GM10266 (cell line): Measurements from ENCODE around the gene CNRIP1.
"Not testable (repeated sequence)": the region's sequence is repeated elsewhere in the genome, so short reads cannot be mapped to it uniquely, and the experiment has no call there.

Experiments
- DNase-seq: peaks from one replicate; pipeline ENCODE4 v3.0.0; 2012; ENCODE audit errors: extremely low spot score
- TF ChIP-seq, protein P1 (sequence below): IDR thresholded peaks from 2 replicates; pipeline ENCODE4 v1.5.1; 2012; ENCODE audit warnings: mild to moderate bottlenecking, low read depth; ENCODE audit not compliant: control insufficient read depth, insufficient read depth; ENCODE audit errors: missing control alignments

The CNRIP1 gene

DNA sequence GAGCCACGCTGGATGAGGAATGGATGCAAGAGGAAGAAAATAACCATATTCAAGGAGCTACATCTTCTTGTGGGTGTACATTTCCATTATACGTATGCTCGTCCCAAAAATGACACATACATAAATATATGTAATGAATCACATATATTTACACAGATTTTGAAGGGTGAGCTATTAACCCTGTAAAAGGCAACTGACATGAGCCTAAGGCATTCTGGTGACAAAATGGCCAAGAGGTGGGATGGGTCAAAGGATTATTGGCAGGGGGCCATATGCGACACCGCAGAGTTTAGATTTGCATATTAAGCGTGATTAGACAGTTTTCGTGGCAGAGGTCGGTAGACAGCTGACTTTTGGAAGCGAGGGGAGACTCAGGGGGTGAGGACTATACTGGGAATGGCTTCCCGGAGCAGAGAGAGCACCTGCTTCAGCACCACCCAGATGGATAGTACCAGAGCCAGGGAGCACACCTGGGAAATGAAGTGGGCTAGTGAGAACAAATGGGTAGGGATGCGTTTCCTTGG, 431 bp upstream of the CNRIP1 start:
- DNase-seq, result no peak
- TF ChIP-seq, protein P1, sequence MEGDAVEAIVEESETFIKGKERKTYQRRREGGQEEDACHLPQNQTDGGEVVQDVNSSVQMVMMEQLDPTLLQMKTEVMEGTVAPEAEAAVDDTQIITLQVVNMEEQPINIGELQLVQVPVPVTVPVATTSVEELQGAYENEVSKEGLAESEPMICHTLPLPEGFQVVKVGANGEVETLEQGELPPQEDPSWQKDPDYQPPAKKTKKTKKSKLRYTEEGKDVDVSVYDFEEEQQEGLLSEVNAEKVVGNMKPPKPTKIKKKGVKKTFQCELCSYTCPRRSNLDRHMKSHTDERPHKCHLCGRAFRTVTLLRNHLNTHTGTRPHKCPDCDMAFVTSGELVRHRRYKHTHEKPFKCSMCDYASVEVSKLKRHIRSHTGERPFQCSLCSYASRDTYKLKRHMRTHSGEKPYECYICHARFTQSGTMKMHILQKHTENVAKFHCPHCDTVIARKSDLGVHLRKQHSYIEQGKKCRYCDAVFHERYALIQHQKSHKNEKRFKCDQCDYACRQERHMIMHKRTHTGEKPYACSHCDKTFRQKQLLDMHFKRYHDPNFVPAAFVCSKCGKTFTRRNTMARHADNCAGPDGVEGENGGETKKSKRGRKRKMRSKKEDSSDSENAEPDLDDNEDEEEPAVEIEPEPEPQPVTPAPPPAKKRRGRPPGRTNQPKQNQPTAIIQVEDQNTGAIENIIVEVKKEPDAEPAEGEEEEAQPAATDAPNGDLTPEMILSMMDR, result no peak

DNA sequence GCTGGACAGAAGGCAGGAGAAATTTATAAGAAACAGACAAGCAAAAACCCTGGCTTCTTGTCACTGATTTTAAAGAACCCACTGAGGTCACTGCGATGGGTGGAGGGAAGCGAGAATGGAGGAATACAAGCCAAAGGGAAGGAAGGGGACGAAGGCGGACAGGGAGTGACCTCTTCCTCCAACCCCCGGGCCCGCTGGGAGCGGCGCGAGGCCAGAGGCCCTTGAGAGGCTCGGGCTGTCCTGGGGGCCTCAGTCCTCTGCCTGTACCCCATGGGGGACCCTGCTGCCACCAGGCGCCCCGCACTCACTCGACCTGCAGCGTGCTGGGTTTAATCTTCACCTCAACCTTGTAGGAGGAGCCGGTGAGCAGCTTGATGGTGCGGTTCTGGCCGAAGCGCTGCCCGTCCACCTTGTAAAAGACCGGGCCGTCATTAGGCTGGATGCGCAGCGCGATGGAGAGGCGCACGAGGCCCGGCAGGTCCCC, 793 bp downstream of the CNRIP1 start:
- TF ChIP-seq, protein P1, result no peak
- DNase-seq, result no peak

DNA sequence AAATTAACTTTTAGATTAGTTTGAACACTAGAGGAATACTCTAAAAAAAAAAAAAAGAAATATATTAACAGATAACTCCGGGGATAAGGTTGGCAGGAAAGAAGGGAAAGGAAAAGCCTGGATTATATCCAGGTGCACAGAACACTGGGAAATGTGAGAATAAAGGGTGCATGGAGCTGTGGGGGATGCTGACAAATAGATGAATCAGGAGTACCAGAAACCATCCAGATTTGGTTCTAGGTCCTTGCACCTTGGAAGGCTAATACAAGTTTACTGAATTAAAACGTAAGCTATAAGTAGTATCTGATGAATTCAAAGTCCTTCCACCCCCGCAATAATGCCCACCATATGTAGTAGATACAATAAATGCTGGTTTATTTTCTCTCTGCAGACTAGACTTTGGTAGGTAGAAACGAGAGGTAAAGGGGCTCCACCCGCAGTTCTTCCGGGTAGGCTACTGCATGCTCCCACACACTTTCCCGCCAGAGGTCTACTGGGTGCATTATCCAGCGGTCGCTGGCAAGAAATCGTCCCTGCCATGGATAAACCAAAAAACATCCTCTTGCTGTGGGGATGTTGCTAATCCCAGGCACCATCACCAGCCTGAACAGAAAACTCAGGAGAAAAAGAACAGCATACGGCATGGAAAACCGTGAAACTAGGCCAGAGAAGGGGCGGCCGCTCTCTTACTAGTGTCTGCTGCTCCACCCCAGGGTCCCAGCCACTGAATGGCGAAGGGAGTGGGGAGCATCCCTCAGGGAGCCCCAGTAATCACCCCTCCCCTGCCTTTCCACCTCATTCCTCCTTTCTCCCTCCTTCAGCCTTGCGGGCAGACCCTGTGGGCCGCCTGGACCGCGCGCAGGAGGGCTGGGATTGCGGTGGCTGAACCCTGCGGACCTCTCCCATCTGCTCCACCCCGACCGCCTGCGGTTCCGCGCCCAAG, 1.5 kb downstream of the CNRIP1 start:
- TF ChIP-seq, protein P1, result no peak
- DNase-seq, result no peak

DNA sequence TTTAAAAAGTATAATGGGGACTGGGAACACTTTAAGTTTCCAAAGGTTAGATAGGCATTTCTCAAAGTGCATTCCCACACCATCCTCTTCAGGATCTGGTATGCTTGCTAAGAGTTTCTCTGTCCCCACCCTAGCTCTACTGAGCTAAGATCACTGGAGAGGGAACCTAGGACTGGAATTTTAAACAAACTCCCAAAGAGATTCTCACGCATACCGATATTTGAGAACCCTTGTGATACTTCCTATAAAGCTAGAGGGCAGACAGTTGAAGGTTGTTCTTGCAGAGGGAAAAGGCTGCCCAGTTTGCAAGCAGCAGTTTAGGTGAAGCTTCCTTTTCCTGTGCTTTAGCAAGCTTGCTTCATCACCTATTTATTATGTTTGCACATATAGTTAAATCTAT, 3.6 kb downstream of the CNRIP1 start:
- TF ChIP-seq, protein P1, result no peak
- DNase-seq, result no peak

DNA sequence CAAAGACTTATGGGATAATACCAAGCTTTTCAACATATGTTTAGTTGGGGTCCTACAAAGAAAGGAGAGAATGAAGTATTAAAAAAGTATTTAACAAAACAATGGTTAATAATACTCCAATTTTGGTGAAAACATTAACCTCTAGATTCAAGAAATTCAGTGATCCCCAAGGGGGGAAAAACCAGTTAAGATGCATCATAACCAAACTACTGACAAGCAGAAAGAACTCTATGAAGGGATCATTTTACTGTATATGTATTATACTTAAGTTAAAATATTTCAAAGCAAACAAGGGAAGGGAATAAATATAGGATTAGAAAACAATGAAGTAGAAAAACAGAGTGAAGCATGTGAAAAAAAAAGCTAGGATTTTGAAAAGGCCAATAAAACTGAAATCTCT, 8.7 kb downstream of the CNRIP1 start:
- no peak for DNase-seq
- TF ChIP-seq, protein P1, result no peak

DNA sequence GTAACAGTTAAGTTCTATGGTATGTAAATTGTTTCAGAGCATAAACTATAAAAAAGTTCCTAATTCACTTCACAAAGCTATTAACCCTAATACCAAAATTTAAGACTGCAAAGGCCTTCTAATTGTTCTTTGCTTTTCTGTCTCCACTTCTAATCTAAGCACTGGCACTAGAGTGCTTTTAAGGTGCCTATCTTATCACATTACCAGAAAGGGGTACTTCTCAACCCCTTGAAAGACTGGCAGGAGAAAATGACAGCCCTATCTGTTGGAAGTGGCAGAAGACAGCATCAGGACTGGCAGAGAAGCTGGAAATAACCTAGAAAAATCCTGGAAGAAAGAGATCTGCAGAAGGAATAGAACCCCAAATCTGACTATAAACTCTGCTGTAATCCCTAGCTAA, 10.3 kb downstream of the CNRIP1 start:
- DNase-seq, result no peak

DNA sequence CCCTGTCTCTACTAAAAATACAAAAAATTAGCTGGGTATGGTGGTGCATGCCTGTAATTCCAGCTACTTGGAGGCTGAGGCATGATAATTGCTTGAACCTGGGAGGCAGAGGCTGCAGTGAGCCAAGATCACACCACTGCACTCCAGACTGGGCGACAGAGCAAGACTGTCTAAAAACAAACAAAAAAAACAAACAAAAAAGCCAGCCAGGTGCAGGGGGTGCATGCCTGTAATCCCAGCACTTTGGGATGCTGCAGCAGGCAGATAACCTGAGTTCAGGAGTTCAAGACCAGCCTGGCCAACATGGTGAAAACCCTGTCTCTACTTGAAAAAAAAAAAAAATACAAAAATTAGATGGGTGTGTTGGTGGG, 15.9 kb downstream of the CNRIP1 start:
- DNase-seq, result not testable (repeated sequence)

More for the DNA sequence above, 10.3 kb downstream of the CNRIP1 start:
- TF ChIP-seq, protein P1, result no peak
